HCT116 (cell line): Measurements from ENCODE around the gene GOSR1. TPM values are rescaled to one million over a fixed set of nuclear protein-coding genes. Genes with fewer than 3 reads are reported as not detected.

ENCODE experiments used
- ATAC-seq: fragments of 200-7000 bp; cut with Tn5 transposase; 2 replicates; pipeline ENCODE4 v1.9.1; 2020; ENCODE audit warnings: mild to moderate bottlenecking, moderate library complexity
- Bru-seq: library from RNA; stranded (reverse); fragments of 400-500 nt; gene quantifications from one replicate; lab custom pipeline; 2021; lab: Mats Ljungman, UMichigan
- BruChase-seq, 2 experiments: library from RNA; stranded (reverse); fragments of 400-500 nt; gene quantifications; one replicate each; lab custom pipeline; 2021; lab: Mats Ljungman, UMichigan
- BruUV-seq: library from RNA; stranded (reverse); fragments of 400-500 nt; replicated peaks from 2 replicates; lab custom pipeline; 2021; lab: Mats Ljungman, UMichigan
- CTCF ChIA-PET: fragments of 300-600 bp; sonication (Branson Sonifier 250); formaldehyde crosslinking; loops from one replicate; lab custom pipeline; 2021; ENCODE audit warnings: antibody characterized with exemption; lab: Charles Lee
- POLR2A ChIA-PET: fragments of 300-600, 350-600 bp; sonication (Branson Sonifier 250); formaldehyde crosslinking; loops from one replicate; lab custom pipeline; 2021; ENCODE audit warnings: antibody characterized with exemption; lab: Charles Lee
- RAD21 ChIA-PET, 2 experiments: fragments of 300-600 bp; sonication (Branson Sonifier 250); formaldehyde crosslinking; loops; one replicate each; lab custom pipeline; 2023; ENCODE audit warnings: low total read pairs in 2 of 2; ENCODE audit not compliant: uncharacterized antibody in 2 of 2, unreplicated experiment in 2 of 2, low non-redundant PET in 1 of 2; lab: Charles Lee
- DNase-seq: peaks from one replicate; pipeline ENCODE4 v3.0.0-alpha.2; 2010; ENCODE audit warnings: low read depth, low spot score
- H2AFZ ChIP-seq: fragments of 200-600 bp; shearing (Covaris generic), sonication (generic); 2 replicates; pipeline ENCODE4 v1.6.1; 2017; ENCODE audit warnings: low read depth, mixed run types, mixed read lengths, antibody characterized with exemption, low read length; ENCODE audit not compliant: poor library complexity, severe bottlenecking
- H3K27ac ChIP-seq: 2 replicates; pipeline ENCODE4 v1.5.1; 2012; ENCODE audit warnings: low read depth, low read length
- H3K27me3 ChIP-seq: fragments of 200-600 bp; sonication (generic); 2 replicates; pipeline ENCODE4 v1.6.1; 2016; ENCODE audit warnings: mixed run types, low read length, mixed read lengths; ENCODE audit not compliant: insufficient read depth
- H3K36me3 ChIP-seq, 2 experiments: fragments of 200-500 bp in 1 of 2; fragments of 200-600 bp in 1 of 2; sonication (Bioruptor generic) in 1 of 2; sonication (generic) in 1 of 2; 2 replicates each; pipeline versions ENCODE4 v1.5.1 to v1.6.1; 2014 to 2016; ENCODE audit warnings: low read length in 2 of 2, inconsistent platforms in 1 of 2, mixed read lengths in 1 of 2, mixed run types in 1 of 2; ENCODE audit not compliant: insufficient read depth in 2 of 2, control insufficient read depth in 1 of 2
- H3K4me1 ChIP-seq, 2 experiments: fragments of 200-600 bp in 1 of 2; sonication (generic) in 1 of 2; 2 replicates each; pipeline versions ENCODE4 v1.5.1 to v1.6.1; 2012 to 2017; ENCODE audit warnings: low read length in 2 of 2, inconsistent platforms in 1 of 2, mild to moderate bottlenecking in 1 of 2, mixed read lengths in 1 of 2, mixed run types in 1 of 2, moderate library complexity in 1 of 2; ENCODE audit not compliant: insufficient read depth in 2 of 2, control insufficient read depth in 1 of 2
- H3K4me2 ChIP-seq: fragments of 200-600 bp; sonication (generic); 2 replicates; pipeline ENCODE4 v1.6.1; 2017; ENCODE audit warnings: mixed run types, low read length, mixed read lengths
- H3K4me3 ChIP-seq, 2 experiments: fragments of 200-600 bp in 1 of 2; sonication (generic) in 1 of 2; replicated peaks in 1 of 2; 2 replicates each; pipeline ENCODE4 v1.5.1; 2011 to 2016; ENCODE audit warnings: low read length in 2 of 2, control low read depth in 1 of 2, low read depth in 1 of 2, mild to moderate bottlenecking in 1 of 2, mixed read lengths in 1 of 2, mixed run types in 1 of 2
- H3K79me2 ChIP-seq: fragments of 200-600 bp; sonication (generic); 2 replicates; pipeline ENCODE4 v1.6.1; 2017; ENCODE audit warnings: mild to moderate bottlenecking, mixed run types, low read length, moderate library complexity, mixed read lengths; ENCODE audit not compliant: insufficient read depth
- H3K9ac ChIP-seq: fragments of 200-600 bp; sonication (generic); 2 replicates; pipeline ENCODE4 v1.6.1; 2016; ENCODE audit warnings: low read length, mixed read lengths
- H3K9me2 ChIP-seq: fragments of 200-600 bp; sonication (generic), shearing (Covaris generic); 2 replicates; pipeline ENCODE4 v1.6.1; 2017; ENCODE audit warnings: mixed run types, mild to moderate bottlenecking, moderate library complexity; ENCODE audit not compliant: insufficient read depth
- H3K9me3 ChIP-seq, 2 experiments: fragments of 200-500 bp in 1 of 2; fragments of 200-600 bp in 1 of 2; sonication (Bioruptor generic) in 1 of 2; sonication (generic) in 1 of 2; 2 replicates each; pipeline ENCODE4 v1.6.1; 2014 to 2017; ENCODE audit warnings: low read length in 2 of 2, mixed read lengths in 2 of 2, inconsistent platforms in 1 of 2, low read depth in 1 of 2, mild to moderate bottlenecking in 1 of 2, mixed run types in 1 of 2, moderate library complexity in 1 of 2; ENCODE audit not compliant: control insufficient read depth in 1 of 2, insufficient read depth in 1 of 2
- H4K20me1 ChIP-seq: fragments of 200-600 bp; sonication (generic), shearing (Covaris generic); 2 replicates; pipeline ENCODE4 v1.6.1; 2017; ENCODE audit warnings: mixed run types, mild to moderate bottlenecking, moderate library complexity; ENCODE audit not compliant: insufficient read depth
- CBX3 ChIP-seq: IDR thresholded peaks from 2 replicates; pipeline ENCODE4 v1.6.1; 2012; ENCODE audit warnings: low read depth
- CEBPB ChIP-seq: IDR thresholded peaks from 2 replicates; pipeline ENCODE4 v1.6.1; 2012; ENCODE audit warnings: low read depth
- EGR1 ChIP-seq: IDR thresholded peaks from 2 replicates; pipeline ENCODE4 v1.6.1; 2012; ENCODE audit warnings: low read depth
- ELF1 ChIP-seq: IDR thresholded peaks from 2 replicates; pipeline ENCODE4 v1.6.1; 2012; ENCODE audit warnings: low read depth, borderline replicate concordance
- EZH2 ChIP-seq: fragments of 200-600 bp; sonication (generic); IDR thresholded peaks from 2 replicates; pipeline ENCODE4 v1.6.1; 2017; ENCODE audit warnings: antibody characterized with exemption, mixed run types
- EZH2phosphoT487 ChIP-seq: fragments of 200-600 bp; IDR thresholded peaks from 2 replicates; pipeline ENCODE4 v1.6.1; 2018; ENCODE audit warnings: antibody characterized with exemption, borderline replicate concordance
- FOSL1 ChIP-seq: IDR thresholded peaks from 2 replicates; pipeline ENCODE4 v1.6.1; 2012; ENCODE audit warnings: low read depth
- JUND ChIP-seq: IDR thresholded peaks from 2 replicates; pipeline ENCODE4 v1.6.1; 2012
- POLR2A ChIP-seq: IDR thresholded peaks from 2 replicates; pipeline ENCODE4 v1.7.0; 2011; ENCODE audit warnings: borderline replicate concordance; ENCODE audit not compliant: insufficient read depth, insufficient read length; ENCODE audit errors: extremely low read depth
- POLR2AphosphoS5 ChIP-seq: IDR thresholded peaks from 2 replicates; pipeline ENCODE4 v1.6.1; 2011; ENCODE audit warnings: mild to moderate bottlenecking, low read depth, low read length, moderate library complexity
- RAD21 ChIP-seq: IDR thresholded peaks from 2 replicates; pipeline ENCODE4 v1.6.1; 2012; ENCODE audit warnings: low read depth, mild to moderate bottlenecking
- SIN3A ChIP-seq: IDR thresholded peaks from 2 replicates; pipeline ENCODE4 v1.6.1; 2012; ENCODE audit warnings: low read depth
- SP1 ChIP-seq: IDR thresholded peaks from 2 replicates; pipeline ENCODE4 v1.6.1; 2012; ENCODE audit warnings: low read depth
- SRF ChIP-seq: IDR thresholded peaks from 2 replicates; pipeline ENCODE4 v1.6.1; 2012; ENCODE audit warnings: low read depth
- TCF7L2 ChIP-seq: IDR thresholded peaks from 2 replicates; pipeline ENCODE4 v1.7.0; 2011; ENCODE audit warnings: borderline replicate concordance, inconsistent platforms; ENCODE audit not compliant: insufficient read depth, insufficient read length; ENCODE audit errors: extremely low read depth
- YY1 ChIP-seq: IDR thresholded peaks from 2 replicates; pipeline ENCODE4 v1.6.1; 2011; ENCODE audit warnings: low read length, low read depth, moderate library complexity, mild to moderate bottlenecking; ENCODE audit not compliant: insufficient replicate concordance; ENCODE audit errors: extremely low read depth
- ZFX ChIP-seq: fragments of 450-650 bp; IDR thresholded peaks from 2 replicates; pipeline ENCODE4 v1.6.1; 2017
- ZNF274 ChIP-seq: fragments of 200-500 bp; sonication (Bioruptor generic); IDR thresholded peaks from 2 replicates; pipeline ENCODE4 v1.6.1; 2014; ENCODE audit warnings: mild to moderate bottlenecking, low read depth, low read length, inconsistent platforms
- intact Hi-C: fragments of 100-400 bp; cut with micrococcal nuclease; formaldehyde crosslinking; loops from 2 replicates; pipeline ENCODE4 v1.10.0; 2022
- long read RNA-seq: library from polyadenylated mRNA; unstranded; transcript quantifications from one replicate; pipeline ENCODE4 v2.0.0, GENCODE V29; 2021; ENCODE audit not compliant: unreplicated experiment
- polyA plus RNA-seq: library from polyadenylated mRNA; unstranded; fragments of >200 nt; gene quantifications from 2 replicates; pipeline ENCODE4 v1.2.1, GENCODE V29; 2012; ENCODE audit warnings: missing spikeins
- total RNA-seq: library from RNA; stranded (reverse); gene quantifications from one replicate; pipeline ENCODE4 v1.2.1, GENCODE V29; 2021; ENCODE audit not compliant: unreplicated experiment
- TF ChIP-seq, protein P1 (sequence below), 3 experiments: fragments of 200-600 bp in 1 of 3; sonication (generic) in 1 of 3; IDR thresholded peaks in 2 of 3; conservative IDR thresholded peaks in 1 of 3; 2 replicates each; pipeline ENCODE4 v1.5.1; 2012 to 2017; ENCODE audit warnings: low read depth in 2 of 3, low read length in 2 of 3, antibody characterized with exemption in 1 of 3, borderline replicate concordance in 1 of 3, control low read depth in 1 of 3, mild to moderate bottlenecking in 1 of 3, mixed read lengths in 1 of 3, mixed run types in 1 of 3, moderate library complexity in 1 of 3; ENCODE audit not compliant: insufficient read depth in 1 of 3
- TF ChIP-seq, protein P2 (sequence below): IDR thresholded peaks from 2 replicates; pipeline ENCODE4 v1.6.1; 2012
- TF ChIP-seq, protein P3 (sequence below): IDR thresholded peaks from 2 replicates; pipeline ENCODE4 v1.6.1; 2011; ENCODE audit warnings: mild to moderate bottlenecking, low read length, moderate library complexity; ENCODE audit not compliant: insufficient replicate concordance; ENCODE audit errors: extremely low read depth
- TF ChIP-seq, protein P4 (sequence below): IDR thresholded peaks from 2 replicates; pipeline ENCODE4 v1.6.1; 2012

The GOSR1 gene
- total RNA-seq (48.8 TPM), Bru-seq, nascent RNA (percentile 88 among the genes with signal in this experiment), BruChase-seq, experiment 1, labeled RNA remaining after a 6-hour chase (percentile 88 among the genes with signal in this experiment), BruChase-seq, experiment 2, labeled RNA remaining after a 2-hour chase (percentile 89 among the genes with signal in this experiment)
- polyA plus RNA-seq: 31.0 and 34.3 TPM in 2 replicates
- long read RNA-seq, full-length matches to known transcripts: 12 of 98 reads
- long read RNA-seq, partial matches to known transcripts: 1 of 98 reads
- long read RNA-seq, other reads (novel, unspliced or antisense): 85 of 98 reads

DNA sequence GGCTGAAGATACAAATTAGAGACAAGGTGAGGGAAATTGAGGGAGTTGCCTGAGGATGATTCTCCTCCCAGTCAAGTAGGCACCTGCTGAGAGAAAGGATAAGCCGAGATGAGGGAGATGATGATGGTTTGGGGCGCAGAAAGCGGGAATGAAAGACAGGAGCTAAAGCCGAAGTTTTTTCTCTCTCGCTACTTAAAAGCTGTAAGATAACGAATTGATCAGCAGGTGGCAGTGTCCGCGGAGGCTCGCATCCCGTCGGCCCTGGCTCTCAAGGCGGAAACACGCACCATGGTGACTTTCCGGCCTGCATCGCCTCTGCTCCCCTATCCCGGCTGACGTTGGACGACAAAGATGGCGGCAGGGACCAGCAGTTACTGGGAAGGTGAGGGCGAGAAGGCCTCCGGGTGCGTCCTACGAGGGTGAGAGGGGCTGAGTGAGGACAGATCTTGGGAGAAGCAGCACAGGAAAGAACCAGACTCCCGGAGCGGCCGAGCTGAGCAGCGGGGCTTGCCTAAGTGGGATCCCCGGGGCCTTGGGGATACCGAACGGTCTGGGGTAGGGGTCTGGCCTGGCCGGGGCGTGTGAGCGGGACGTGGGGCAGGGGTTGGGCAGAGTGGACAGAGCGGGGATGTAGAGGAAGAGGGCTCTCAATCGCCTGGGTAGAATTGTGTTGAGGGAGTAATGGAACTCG lies at the start of gene GOSR1:
Gene GOSR1, plus strand, starts transcription at position 326 of the 691 bp plus-strand sequence. Its CDS starts 26 bp downstream, at position 352.
- H3K9ac ChIP-seq: peak within 1 kb of the TSS; percentile 95
- DNase-seq: peak; percentile 91
- H3K27me3 ChIP-seq: no peaks in the 10 kb centered on the region
- ChIA-PET RAD21 (interaction anchor here in 1 of 2 experiments (0.9 kb wide), 1 partner anchor 124 kb away, joined by 3 read pairs; no protein-coding TSS in a partner anchor), CTCF (interaction anchor here (0.9 to 1.9 kb wide), 8 partner anchors 11 to 372 kb away, joined by 3 to 7 read pairs (median 6); partner anchors contain the start of gene CRLF3), POLR2A (interaction anchor here (0.8 to 1.0 kb wide), 4 partner anchors 16 to 137 kb away, joined by 3 to 4 read pairs (median 4); no protein-coding TSS in a partner anchor)
- peak within 1 kb of the TSS; percentile 83 for H3K4me2 ChIP-seq
- no peaks in the 10 kb centered on the region for H3K9me2 ChIP-seq
- intact Hi-C loops: loop anchor here (2.0 to 5.0 kb wide), 2 partner anchors 78 to 240 kb away; no protein-coding TSS in a partner anchor
- no peaks in the 10 kb centered on the region for H4K20me1 ChIP-seq
- ATAC-seq: peak; percentile 98
- peaks cover 42% of the 10 kb centered on the region for H3K79me2 ChIP-seq
- BruUV-seq: no TSS peak
- H3K4me1 ChIP-seq: peaks cover 0 to 12% of the 10 kb centered on the region in 2 experiments; a peak in 3 of 4 replicates
- no peaks in the 10 kb centered on the region for H3K9me3 ChIP-seq
- H3K4me3 ChIP-seq: peak within 1 kb of the TSS; percentile 81 to 87
- H3K27ac ChIP-seq: peak within 1 kb of the TSS; percentile 78
- H2AFZ ChIP-seq: peak within 1 kb of the TSS; percentile 94
- peaks cover 0 to 8% of the 10 kb centered on the region in 2 experiments; a peak in 3 of 4 replicates for H3K36me3 ChIP-seq
- peak; percentile 88 for TF ChIP-seq POLR2A
- peak; percentile 89 for TF ChIP-seq ZFX
- TF ChIP-seq SP1: peak; percentile 58
- TF ChIP-seq, protein P1, sequence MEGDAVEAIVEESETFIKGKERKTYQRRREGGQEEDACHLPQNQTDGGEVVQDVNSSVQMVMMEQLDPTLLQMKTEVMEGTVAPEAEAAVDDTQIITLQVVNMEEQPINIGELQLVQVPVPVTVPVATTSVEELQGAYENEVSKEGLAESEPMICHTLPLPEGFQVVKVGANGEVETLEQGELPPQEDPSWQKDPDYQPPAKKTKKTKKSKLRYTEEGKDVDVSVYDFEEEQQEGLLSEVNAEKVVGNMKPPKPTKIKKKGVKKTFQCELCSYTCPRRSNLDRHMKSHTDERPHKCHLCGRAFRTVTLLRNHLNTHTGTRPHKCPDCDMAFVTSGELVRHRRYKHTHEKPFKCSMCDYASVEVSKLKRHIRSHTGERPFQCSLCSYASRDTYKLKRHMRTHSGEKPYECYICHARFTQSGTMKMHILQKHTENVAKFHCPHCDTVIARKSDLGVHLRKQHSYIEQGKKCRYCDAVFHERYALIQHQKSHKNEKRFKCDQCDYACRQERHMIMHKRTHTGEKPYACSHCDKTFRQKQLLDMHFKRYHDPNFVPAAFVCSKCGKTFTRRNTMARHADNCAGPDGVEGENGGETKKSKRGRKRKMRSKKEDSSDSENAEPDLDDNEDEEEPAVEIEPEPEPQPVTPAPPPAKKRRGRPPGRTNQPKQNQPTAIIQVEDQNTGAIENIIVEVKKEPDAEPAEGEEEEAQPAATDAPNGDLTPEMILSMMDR (IDR thresholded peaks at IDR 0.05 in 2 of 3, conservative IDR thresholded peaks at IDR 0.05 in 1 of 3; ENCODE audit: borderline replicate concordance in 1 of 3, insufficient read depth in 1 of 3, low read depth in 2 of 3, low read length in 2 of 3): peak; percentile 68 to 76 (median 71); a peak in 5 of 6 replicates
- TF ChIP-seq ZNF274: no peak
- TF ChIP-seq, protein P2, sequence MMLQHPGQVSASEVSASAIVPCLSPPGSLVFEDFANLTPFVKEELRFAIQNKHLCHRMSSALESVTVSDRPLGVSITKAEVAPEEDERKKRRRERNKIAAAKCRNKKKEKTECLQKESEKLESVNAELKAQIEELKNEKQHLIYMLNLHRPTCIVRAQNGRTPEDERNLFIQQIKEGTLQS: no peak
- no peak for TF ChIP-seq EGR1
- TF ChIP-seq TCF7L2: no peak
- TF ChIP-seq ELF1: peak; percentile 33; the same call in 1 of the 2 replicates
- no peak for TF ChIP-seq FOSL1
- TF ChIP-seq YY1: peak; percentile 98
- peak; percentile 94 for TF ChIP-seq POLR2AphosphoS5
- TF ChIP-seq EZH2: no peak
- TF ChIP-seq, protein P3, sequence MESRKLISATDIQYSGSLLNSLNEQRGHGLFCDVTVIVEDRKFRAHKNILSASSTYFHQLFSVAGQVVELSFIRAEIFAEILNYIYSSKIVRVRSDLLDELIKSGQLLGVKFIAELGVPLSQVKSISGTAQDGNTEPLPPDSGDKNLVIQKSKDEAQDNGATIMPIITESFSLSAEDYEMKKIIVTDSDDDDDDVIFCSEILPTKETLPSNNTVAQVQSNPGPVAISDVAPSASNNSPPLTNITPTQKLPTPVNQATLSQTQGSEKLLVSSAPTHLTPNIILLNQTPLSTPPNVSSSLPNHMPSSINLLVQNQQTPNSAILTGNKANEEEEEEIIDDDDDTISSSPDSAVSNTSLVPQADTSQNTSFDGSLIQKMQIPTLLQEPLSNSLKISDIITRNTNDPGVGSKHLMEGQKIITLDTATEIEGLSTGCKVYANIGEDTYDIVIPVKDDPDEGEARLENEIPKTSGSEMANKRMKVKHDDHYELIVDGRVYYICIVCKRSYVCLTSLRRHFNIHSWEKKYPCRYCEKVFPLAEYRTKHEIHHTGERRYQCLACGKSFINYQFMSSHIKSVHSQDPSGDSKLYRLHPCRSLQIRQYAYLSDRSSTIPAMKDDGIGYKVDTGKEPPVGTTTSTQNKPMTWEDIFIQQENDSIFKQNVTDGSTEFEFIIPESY: no peak
- peak; percentile 50 for TF ChIP-seq RAD21
- TF ChIP-seq SRF: no peak
- TF ChIP-seq, protein P4, sequence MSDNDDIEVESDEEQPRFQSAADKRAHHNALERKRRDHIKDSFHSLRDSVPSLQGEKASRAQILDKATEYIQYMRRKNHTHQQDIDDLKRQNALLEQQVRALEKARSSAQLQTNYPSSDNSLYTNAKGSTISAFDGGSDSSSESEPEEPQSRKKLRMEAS: peak; percentile 78; the same call in 1 of the 2 replicates
- TF ChIP-seq EZH2phosphoT487: no peak
- TF ChIP-seq JUND: no peak
- TF ChIP-seq CEBPB: no peak
- peak; percentile 96 for TF ChIP-seq CBX3
- TF ChIP-seq SIN3A: peak; percentile 36; the same call in 1 of the 2 replicates
